NCI-H460 (cell line): Measurements from ENCODE around the gene SLC2A1. TPM values are rescaled to one million over a fixed set of nuclear protein-coding genes. Genes with fewer than 3 reads are reported as not detected.

Source experiments
- DNase-seq: peaks from one replicate; pipeline ENCODE4 v3.0.0-alpha.2; 2016; ENCODE audit warnings: low read depth; ENCODE audit errors: extremely low read depth
- total RNA-seq: library from RNA; depleted of rRNA; stranded (reverse); fragments of >200 nt; shearing (Covaris generic); gene quantifications from 2 replicates; pipeline ENCODE4 v1.2.3, GENCODE V29; 2014

The SLC2A1 gene
- total RNA-seq, 1 experiment from 2014 or later, result 170 TPM

DNA sequence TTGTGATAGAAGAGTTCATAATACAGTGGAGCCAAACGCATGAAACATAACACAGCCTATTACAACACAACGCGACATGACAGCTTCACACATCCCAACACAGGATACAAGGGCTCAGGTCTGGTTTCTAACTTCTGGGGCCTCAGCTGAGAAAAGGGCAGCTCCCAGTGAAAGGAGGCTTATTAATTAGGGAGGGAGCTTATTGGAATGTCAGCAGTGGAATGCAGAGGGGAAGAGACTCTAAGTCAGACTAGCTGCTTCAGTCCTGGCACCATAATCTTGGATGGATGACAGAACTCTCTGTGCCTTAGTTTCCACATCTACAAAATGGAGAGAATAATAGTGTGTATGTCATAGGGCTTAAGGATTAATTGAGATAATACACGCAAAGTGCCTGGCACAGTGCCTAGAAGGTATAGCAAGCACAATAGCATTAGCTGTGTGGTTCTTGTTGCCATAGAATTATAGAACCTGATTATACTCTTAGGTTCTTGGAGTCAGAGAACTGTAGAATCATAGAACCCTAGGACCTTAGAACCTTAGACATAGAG, 22.7 kb upstream of the SLC2A1 start:
- no peak for DNase-seq

DNA sequence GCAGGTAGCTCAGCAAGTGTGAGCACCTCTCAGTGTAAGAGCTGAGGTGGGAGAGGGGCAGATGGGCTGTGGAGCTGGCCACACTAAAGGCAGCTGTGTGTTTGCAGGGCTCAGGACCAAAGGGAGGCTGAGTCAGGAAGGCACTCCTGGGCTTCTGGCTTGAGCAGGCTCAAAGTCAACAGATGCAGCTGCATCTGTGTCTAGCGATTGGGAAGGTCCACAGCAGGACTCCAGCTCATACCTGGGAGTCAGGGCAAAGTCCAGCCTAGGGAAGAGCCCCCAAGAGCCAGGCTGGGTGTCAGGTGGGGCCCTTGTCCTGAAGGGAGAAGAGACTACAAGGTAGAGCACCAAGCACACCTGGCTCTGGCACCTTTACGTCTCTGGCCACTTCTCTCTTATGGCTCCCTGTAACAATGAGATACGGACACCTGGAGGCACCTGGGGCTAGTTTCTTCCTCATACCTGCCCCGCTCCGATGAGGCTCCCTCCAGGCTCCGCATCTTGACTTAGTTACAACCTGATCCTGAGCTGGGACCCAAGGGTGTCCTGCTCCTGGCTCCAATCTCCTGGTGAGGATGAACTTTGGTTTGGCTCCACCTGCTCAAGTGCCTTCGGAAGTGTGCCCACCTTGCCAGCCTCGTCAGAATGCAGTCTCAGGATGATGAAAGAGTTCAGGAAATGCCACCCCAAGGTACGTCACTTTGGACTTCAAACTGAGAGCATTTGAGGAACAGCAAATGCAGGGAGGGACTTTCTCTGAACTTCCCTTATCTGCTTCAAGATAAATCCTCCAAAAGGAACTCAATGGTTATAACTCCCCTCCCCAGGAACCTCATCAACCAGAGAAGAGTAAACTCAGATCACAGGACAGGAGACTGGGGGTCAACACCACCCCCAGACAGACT, 21.5 kb upstream of the SLC2A1 start:
- no peak for DNase-seq

DNA sequence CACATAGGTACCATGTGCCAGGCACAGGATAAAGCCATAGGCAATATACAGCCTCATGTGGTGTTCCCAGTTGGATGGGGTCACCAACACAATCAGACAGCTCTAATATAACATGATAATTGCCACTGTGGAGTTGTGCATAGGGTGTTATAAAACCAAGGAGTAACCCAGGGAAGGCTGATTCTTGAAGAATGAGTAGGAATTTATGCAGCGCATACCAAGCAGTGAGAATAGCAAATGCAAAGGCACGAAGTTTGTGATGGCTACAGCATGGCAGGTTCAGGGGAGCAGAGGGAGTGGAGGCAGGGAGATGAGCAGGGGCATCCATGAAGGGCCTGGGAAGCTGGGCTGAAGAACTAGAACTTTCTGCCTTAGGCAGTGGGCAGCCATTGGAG, 20.4 kb upstream of the SLC2A1 start:
- no peak for DNase-seq

DNA sequence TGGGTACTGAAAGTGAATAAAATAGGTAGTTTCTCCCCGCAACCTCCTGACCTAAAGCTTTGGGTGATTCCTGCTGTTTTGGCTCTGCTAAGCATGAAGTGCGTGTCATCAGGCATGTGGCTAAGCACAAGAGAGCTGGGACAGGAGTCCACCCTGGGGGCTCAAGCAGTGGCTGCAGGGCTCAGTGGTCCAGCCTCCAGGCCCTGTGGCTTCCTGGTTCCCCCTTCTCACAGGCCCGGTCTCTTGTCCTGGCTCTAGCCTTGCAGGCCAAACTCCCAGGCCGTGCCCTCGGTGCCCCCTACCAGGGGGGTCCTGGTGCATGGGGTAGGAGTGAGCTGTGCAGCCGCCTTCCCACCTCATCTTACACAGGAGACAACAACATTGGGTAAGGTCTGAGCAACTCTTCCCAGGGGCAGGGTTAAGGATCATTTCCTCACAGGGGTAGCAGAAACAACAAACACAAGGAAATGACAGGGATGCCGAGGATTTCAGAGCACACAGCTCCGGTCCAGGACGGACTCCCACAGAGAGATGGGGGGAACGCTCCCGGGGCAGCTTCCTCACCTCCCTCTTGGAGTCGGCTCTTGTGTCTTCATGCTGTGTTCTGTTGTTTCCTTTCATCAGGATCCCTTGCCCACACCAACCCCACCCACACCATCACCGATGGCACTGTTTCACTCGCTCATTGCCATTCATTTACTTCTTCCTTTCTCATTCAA, 19.8 kb upstream of the SLC2A1 start:
- no peak for DNase-seq

DNA sequence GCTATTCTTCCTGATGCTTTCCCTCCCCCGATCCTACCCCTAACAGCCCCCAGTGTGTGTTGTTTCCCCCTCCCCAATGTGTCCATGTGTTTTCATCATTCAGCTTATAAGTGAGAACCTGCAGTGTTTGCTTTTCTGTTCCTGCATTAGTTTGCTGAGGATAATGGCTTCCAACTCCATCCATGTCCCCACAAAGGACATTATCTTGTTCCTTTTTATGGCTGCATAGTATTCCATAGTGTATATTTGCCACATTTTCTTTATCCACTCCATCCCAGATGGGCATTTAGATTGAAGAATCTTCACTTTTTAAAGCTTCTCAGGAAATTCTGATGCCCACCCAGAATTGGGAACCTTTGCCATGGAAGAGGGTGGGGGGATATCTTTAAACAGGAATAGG, 19.0 kb upstream of the SLC2A1 start:
- DNase-seq, result no peak

DNA sequence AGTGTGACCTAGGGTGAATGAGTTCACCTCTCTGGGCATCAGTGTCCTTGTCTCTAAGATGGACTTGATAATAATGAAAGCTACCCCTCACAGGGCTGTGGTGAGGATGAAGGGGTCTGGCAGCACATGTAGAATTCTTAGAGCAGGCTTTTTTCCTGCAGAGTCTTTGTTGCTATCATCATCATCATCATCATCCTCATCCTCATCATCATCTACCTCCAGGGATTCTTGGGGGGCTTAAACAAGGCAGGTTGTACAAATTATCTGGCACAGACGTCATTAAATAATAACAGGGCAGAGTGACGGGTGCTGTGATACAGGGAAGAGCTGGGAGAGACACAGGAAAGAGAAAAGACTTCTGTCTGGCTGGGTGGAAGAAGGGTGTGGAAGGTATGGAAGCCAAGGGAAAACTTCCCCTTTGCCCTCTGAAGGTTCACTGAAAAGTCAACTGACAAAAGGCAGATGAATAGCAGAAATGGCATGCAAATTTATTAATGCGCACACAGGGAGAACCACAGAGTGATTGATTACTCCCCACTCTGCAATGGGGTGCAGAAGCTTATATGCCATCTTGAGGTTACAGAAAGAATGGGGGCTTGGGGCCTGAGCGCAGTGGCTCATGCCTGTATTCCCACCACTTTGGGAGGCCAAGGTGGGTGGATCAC, 17.0 kb upstream of the SLC2A1 start:
- no peak for DNase-seq

DNA sequence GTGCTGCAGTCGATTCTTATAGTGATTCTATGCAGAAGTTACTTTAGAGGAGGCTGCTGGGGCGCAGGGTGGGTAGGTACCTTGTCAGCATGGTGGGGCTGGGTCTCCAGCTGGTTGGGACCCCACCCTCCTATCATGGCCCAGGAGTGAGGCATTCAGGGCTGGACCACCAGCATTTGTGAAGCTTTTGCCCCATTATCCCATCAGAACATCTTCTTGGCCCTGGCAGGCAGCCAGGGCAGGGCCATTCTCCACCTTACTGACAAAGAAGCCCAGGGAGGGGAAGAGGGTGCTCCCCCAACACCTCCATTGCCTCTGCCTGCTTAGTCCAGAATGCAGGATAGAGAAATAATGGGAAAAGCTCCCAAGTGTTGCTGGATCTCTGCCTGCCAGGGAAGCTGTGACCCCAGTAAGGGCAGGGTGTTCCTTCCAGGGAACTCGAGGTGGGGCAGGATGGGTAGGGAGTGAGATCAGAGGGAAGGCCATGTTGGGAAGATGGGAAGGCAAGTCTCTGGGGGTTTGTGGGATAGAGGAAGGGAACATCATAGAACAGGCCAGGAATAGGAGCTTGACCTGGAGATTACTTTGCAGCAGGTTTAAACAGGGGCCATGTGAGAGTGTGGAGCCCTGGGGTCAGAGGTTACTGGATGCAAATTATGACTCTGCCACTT, 16.2 kb upstream of the SLC2A1 start:
- DNase-seq, result no peak

DNA sequence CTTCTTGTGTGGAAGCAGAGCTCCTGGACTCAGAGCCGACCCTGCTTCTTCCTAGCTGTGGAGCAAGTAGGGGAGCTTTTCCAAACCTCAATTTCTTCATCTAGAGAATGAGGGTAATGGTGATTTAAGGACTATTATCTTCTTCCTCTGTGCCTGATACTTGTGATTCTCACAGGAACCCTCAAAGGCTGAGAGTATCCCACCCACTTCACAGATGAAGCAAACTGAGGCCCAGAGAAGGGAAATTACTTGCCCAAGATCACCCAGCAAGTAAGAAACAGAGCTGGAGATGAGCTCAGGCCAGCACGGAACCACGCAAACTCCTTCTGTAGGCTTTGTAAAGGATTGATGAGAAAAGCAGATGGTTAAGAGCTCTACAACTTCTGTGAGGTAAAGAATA, 15.1 kb upstream of the SLC2A1 start:
- DNase-seq, result no peak

DNA sequence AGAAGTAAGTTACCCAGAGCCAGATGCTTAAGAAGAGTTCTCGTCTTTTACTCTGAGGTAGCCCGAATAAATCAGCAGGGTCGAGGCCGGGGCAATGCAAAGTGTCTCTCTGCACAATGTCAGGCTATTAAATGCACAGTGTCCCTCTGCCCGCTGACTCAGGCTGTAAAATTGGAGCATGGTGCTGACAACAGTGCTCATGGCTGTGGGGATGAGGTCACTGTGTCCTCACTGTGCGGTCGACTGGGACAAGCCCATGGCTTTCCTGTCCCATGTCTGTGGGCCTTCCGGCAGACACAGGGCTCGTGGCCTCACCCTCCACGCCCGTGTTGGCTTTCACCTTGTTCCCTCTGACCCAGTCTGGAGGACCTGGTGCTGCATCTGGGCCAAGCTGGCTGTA, 14.6 kb upstream of the SLC2A1 start:
- no peak for DNase-seq

DNA sequence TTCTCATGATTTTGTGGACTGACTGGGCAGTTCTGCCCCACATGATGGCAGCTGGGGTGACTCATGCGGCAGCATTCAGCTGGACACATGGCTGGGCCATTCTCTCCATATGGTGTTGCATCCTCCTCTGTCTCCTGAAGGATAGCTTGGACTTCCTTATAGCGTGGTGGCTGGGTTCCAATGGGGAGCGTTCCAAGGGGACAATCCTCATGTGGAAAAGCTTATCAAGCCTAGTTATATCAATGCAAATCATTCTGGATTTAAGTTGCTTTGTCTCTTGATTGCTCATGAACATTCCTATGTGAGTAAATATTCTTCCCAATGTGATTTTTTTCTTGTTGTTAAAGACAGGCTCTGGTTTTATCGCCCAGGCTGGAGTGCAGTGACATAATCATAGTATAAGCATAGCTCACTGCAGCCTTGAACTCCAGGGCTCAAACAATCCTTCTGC, 13.2 kb upstream of the SLC2A1 start:
- no peak for DNase-seq

DNA sequence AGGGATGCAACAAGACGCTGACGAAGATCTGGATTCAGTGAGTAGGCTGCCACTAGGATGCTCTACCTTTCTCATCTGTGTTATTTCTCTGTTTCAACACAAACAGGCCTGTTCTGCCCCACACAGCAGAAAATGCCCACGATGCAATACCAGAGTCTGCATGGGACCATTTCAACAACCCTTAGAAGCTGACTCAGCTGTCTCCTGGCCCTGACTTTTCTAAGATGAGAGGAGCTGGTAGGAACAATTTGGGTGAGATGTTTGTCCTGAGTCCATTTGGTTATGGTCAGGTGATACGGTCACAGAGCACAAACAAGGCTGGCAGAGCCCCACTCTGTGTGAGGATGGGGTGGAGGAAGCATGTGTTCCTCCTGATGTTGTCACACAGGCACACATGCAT, 11.5 kb upstream of the SLC2A1 start:
- no peak for DNase-seq

DNA sequence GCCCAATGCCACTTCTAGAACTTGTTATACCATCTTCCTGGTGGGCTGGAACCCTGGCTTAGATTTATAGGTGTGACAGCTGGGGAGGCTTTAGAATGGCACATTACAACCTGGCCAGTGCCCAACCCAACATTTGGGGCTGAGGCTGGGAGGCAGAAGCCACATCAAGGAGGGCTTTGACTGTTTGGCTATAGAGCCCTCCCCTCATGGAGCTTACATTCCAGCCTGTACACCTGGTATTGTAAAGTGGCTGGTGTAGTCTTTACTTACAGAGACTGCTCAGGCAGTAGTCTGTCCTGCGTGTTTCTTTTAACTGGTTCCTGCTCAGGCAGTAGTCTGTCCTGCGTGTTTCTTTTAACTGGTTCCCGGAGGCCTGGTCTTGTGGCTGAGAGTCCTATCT, 10.0 kb upstream of the SLC2A1 start:
- no peak for DNase-seq

DNA sequence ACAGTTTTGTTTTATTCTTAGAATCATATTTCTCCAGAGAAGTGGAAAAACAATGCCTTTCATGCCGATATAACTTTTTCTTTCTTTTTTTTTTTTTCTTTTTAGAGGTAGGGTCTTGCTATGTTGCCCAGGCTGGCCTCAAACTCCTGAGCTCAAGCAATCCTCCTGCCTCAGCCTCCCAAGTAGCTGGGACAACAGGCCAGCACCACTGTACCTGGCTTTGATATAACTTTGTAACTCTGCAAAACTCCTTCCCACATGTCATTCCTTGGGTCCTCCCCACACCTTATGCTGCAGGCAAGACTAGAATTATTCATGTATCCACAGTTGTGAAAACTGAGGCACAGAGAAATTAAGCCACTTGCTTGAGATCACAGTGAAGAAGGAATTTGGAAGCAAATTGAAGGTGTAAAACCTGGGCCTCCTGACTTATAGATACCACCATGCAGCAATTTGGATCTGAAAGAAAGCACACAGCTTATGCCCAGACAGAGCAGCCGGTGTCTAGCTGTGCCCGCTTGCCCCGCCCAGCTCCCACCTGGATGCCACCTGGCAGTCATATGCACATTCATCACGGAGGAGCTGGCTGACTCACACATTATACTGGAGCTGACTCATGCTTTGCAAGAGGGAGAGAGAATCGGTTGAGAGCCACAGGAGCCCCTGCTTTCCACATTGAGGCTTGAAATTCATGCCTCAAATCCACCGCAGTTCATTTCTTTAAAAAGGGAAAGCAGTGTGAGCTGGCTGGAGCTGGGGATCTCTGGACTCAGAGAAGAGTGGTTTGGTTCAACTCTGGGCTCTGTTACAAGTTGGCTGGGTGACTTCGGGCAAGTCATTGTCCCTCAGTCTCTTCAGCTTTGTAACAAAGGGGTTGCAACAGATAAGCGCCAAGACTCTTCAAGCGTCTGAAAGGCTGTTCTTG, 8.3 kb upstream of the SLC2A1 start:
- peak; percentile 78 for DNase-seq

DNA sequence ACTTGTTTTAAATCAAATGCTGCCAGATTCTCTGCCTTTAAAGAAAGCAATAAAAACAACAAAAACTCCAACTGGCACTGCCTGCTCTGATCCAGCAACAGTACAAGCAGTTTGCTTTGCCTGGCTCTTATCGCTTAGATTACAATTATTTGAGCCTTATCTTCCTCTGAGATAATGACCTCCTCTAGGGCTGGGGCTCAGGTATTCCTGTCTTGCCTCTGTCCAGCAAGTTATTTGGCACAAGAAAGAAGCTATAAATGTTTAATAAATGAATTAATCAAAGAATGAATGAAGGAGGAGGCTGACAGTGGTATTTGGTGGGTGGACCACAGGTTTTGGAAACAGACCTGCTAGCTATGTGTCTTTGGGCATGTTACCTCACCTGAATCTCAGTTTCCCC, 6.7 kb upstream of the SLC2A1 start:
- no peak for DNase-seq

DNA sequence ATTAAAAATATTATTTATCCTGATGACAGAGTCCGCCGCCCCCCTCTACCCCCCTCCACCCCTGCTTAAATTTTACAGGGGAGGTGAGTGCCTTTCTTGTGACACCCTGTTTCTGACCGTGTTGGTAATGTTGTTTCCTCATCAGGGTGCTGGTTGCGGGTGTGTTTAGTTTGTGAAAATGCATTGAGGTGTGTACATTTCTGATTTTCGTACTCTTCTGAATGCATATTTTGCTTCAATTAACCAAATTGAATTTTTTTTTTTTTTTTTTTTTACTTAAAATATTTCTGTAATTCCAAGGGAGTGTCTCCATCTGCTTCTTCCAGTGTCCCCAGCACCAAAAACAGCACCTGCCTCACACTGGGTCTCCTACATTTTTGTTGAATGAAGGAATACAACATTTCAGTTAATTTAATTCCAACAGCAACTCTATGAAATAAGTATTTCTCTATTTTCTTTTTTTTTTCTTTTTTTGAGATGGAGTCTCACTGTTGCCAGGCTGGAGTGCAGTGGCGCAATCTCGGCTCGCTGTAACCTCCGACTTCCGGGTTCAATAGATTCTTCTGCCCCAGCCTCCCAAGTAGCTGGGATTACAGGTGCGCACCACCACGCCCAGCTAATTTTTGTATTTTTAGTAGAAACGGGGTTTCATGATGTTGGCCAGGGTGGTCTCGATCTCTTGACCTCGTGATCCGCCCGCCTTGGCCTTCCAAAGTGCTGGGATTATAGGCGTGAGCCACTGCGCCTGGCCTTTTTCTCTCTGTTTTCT, 5.6 kb upstream of the SLC2A1 start:
- DNase-seq, result no peak

DNA sequence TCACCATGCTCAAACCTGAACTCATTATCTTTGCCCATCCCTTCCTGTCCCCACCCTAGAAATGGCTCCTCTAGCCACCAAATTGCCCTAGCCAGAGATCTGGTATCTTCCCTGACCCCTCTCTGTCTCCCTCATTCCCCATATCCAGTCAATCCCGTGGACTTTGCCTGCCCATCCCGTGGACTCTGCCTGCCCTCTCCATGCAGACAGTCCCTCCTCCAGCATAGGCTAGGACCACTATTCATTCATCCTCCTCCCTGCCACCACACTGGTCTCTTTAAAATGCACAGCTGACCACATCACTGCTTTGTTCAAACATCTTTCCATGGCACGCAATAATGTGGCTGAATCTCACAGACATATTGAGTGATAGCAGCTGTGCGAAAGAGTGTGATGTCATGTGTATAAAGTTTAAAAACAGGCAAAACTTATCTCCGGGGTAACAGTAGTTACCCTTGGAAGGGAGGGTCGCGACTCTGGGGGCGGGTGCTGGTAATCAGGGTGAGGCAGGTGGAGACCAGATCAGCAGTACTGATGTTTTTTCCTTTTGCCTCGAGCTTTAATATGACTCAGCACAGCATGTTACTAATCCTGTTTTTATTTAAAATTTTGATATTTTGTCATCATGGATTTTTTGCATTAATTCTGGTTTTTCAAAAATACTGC, 4.8 kb upstream of the SLC2A1 start:
- no peak for DNase-seq

DNA sequence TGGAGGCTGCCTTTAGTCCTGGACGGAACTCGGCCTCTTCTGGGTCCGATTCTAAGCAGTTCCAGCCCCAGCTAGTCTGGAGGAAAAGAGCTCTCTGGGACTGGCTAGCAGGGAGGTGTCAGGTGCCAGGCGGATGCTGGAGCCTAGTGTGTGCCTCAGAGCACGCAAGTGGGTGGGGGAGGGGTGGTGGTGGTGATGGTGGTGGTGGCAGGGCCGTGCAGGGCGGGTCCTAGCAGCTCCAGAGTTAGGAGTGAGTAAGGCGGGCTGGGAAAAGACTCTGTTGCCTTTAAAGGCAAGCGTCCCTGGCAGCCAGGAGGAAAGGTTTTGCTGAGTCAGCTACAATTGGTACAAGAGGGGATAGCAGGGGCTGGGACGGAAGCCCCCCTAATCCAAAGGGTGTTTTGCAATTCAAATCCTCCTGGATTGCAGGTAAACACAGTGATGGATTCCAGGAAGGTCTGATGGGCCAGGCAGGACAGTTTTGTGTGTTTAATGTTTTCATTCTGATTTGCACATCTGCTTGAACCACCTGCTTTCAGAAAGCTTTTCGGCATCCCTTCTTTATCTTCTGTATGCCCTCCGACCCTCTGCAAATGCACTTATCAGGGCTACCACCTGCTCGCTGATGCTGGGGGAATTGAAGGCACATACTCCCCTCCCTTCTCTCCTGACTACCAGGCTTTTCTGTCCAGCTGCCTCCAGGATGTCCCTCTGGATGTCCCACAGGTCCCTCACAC, 4.1 kb upstream of the SLC2A1 start:
- DNase-seq, result peak; percentile 90
